ENCODE measurements around the gene NUDT14. TPM values are rescaled to one million over a fixed set of nuclear protein-coding genes. Genes with fewer than 3 reads are reported as not detected.

NUDT14 gene
- total RNA-seq, 1 donor from 2014 or later = 44.8 TPM

DNA sequence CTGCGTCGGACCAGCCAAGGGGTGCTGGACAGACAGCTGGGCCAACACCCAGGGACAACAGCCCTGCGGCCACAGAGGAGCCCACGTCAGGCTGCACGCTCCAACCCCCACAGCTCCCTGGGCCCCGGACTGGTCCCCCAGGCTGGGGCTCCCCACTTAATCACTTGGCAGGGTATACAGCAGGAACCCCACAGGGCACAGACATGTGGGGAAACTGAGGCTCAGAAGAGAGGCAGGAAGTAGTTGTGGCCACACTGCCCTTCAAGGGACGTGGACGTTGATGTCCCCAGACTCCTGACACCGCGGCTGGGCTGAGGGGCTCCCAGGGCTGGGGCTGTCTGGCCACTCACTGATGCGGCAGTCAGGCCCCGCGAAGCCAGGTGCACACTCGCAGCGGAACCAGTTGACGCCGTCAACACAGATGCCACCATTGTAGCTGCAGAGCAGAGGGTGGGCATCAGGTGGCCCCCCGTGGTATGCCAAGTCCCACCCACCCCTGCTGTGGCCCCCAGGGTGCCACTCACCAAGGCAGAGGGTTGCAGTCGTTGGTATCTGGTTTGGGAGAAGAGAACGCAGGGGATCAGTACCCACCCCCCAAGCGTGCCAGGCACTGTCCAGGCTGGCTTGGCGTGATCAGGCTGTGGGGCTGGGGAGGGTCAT is 34.0 kb downstream of the NUDT14 start:
- no peak for DNase-seq (ENCODE audit: low read depth, low spot score)

- no peak for DNase-seq (ENCODE audit: low read depth, low spot score)
Observed at GRCh38 chr14:105146181-105146975, 34.7 kb downstream of the NUDT14 start.

GRCh38 chr14:105145381-105146180 is 35.5 kb downstream of the NUDT14 start:
- DNase-seq (ENCODE audit: low read depth, low spot score) = no peak

- DNase-seq (ENCODE audit: low read depth, low spot score) = no peak
Observed at GRCh38 chr14:105144666-105145380, 36.3 kb downstream of the NUDT14 start.

DNA sequence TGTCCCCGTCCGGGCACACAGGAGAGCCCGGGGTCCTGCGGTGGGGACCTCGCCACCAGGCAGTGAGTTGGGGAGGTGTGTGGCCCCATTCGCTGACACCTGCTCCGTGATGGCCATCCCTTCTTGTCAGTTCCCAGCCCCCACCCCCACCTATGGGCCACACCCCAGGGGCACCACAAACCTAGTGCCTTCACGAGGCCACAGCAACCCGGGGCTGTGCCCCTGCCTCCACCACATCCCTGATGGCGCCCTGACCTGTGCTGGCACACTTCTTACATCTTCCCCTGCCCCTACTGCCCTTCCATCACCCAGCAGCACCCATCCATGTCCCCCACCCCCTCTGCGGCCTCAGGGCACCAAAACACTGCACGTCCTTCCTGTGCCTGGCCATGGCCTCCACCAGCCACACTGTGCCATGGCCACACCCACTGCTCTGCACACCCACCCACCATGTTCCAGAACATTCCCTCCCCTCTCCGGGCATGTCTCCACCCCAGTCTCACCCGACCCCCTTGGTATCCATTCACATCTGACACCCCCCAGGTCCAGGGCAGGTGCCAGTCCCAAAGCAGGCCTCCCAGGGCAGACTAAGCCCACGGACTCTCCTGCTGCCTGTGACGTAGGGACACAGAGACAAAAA is 37.0 kb downstream of the NUDT14 start:
- no peak for DNase-seq (ENCODE audit: low read depth, low spot score)

DNA sequence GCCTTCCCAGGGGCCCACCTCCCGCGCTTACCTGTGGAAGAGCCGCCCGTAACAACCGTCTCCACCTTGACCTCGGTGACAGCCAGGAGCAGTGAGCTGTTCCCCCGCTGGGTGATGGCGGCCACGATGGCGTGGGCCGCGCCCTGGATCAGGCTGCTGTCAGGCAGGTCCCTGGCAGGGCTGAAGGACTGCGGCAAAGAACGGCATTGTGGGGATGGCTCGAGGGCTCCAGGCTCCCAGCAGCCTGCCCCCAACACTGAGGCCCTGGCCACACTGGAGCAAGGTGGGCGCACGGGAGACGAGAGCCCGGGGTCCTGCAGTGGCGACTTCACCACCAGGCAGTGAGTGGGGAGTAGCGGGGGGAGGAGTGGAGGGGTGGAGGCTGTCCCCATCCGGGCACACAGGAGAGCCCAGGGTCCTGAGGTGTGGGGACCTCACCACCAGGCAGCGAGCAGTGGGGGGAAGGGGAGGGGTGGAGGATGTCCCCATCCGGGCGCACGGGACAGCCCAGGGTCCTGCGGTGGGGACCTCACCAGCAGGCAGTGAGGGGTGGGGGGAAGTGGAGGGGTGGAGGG is 37.6 kb downstream of the NUDT14 start:
- no peak for DNase-seq (ENCODE audit: low read depth, low spot score)

DNA sequence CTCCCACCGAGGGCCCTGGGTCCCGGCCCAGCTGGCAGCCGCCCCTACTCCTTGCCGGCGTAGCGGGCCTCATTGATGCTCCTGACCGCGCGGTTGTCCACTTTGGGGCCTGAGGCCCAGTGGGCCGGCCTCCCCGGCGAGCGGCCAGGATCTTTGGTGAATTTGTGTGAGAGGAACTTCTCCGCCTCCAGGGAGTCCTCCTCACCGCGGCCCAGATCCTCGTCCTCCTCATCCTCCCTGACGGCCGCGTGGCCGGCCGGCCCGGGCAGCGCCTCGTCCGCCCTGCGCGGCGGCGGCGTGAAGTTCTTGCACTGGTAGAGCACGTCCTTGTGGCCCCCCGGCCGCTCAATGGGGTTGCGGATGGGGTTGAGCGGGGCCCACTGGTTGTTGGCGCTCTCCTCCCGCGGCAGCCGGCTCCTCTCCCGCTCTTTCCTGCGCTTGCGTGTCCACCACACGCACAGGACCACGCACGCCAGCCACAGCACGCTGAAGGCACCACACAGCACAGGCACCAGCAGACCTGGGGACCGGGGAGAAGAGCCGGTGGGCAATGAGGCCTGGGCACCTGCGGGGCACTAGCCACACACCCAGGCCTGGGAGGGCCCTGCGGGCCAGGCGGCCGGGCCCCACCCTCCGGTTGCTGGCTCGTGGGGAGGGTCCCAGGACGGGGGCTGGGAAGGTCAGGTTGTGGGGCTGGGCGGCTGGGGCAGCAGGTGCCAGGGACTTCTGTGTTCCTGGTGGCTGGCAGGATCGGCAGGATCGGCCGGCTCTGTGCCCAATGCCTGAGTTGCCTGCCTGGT is 38.3 kb downstream of the NUDT14 start:
- DNase-seq (ENCODE audit: low read depth, low spot score) = no peak

DNA sequence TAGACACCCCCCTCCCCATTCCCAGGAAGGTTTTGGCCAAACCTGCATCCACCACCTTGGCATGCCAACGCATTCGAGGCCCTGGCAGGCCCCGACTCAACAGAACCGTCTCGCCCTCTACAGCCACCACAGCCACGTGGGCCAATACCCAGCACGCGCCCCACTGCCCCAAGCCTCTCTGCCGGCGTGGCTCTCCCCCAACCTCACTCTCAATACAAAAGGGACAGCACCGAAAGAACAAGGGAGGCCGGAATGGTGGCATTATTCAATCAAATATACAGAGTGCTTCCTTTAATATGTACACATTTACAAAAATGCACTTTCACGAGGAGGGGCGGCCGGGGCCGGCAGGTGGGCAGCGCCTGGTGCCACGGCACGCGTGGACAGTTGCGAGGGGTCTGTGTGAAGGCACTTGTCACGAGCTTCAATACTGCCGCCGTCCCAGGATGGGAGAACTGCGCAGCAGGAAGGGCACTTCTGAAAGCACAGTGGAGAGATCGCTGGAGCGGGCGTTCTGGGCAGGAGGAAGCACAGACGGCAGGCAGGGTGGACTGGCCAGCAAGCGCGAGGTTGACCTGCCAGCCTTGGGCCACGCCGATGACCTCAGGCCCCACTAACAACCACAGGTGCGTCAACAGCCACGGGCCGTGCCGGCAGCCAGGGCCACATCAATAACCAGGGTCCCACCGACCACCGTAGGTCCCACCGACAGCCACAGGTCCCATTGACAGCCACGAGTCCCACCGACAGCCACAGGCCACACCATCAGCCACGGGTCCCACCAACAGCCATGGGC is 39.4 kb downstream of the NUDT14 start:
- DNase-seq (ENCODE audit: low read depth, low spot score) = no peak

DNA sequence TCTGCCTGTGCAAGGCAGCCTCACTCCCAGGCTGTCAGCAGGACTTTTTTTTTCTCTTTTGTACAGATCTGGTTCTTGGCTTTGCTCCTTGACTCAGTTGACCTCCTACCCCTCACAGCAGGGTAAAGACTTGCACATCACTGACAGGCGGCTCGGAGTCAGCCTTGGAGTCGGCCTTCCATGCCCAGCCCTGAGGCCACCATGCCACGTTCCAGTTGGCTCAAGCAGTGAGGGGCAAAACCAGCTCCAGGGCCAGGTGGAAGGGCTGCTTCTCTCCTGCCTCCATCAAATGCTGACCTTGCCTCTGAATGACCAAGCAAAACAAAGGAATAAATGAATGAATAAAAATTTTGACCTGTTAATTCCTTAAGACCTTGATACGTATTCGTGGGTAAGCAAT is 40.1 kb downstream of the NUDT14 start:
- DNase-seq (ENCODE audit: low read depth, low spot score) = no peak

GRCh38 chr14:105140581-105140980 is 40.5 kb downstream of the NUDT14 start:
- no peak for DNase-seq (ENCODE audit: low read depth, low spot score)

DNA sequence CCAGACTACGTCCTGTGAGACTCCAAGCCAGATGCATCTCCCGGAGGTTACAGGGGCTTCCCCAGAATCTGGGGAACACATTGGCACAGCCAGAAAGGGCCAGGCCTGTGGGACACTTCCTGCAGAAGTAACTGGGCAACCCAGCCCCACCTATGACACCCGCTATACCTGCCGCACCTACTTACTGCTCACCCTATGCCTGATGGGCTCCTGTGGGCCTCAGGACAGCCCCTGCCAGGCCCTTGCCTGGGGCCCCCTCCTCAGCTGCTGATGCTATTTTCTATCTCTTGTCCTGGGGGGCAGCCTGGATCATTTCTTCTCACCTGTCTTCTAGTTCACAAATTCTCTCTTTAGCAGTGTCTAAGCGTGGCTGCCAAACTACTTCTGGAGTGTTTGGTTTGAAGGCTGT is 41.3 kb downstream of the NUDT14 start:
- DNase-seq (ENCODE audit: low read depth, low spot score) = no peak

DNA sequence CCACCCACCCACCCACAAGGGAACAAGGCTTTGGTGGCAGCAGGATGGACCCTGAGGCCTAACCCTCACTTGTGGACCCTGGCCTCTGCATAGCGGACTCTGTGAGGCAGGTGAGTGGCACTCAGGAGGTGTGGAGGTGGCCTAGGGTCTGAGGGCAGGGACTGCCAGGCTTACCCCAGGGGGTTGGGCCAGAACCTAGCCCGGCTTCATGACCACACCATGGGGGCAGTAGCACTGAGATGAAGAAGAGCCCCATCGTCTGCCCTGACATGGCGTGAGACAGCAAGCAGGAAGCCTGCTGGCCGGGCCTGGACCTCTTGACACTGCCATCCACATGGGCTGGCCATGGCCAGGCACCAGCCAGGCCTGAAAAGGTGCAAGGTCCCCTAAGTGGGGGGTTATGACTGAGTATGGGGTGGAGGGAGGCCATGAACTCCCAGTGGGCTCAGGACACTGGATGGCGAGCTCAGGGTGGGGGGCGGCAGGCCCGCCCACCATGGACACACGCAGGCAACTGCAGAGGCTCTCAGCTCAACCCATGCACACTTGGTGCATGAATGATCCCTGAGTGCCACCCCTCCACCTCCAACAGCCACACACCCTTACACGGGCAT is 41.8 kb downstream of the NUDT14 start:
- DNase-seq (ENCODE audit: low read depth, low spot score) = no peak

- no peak for DNase-seq (ENCODE audit: low read depth, low spot score)
Observed at GRCh38 chr14:105138551-105139111, 42.5 kb downstream of the NUDT14 start.

GRCh38 chr14:105138021-105138541 is 43.0 kb downstream of the NUDT14 start:
- DNase-seq (ENCODE audit: low read depth, low spot score) = no peak

DNA sequence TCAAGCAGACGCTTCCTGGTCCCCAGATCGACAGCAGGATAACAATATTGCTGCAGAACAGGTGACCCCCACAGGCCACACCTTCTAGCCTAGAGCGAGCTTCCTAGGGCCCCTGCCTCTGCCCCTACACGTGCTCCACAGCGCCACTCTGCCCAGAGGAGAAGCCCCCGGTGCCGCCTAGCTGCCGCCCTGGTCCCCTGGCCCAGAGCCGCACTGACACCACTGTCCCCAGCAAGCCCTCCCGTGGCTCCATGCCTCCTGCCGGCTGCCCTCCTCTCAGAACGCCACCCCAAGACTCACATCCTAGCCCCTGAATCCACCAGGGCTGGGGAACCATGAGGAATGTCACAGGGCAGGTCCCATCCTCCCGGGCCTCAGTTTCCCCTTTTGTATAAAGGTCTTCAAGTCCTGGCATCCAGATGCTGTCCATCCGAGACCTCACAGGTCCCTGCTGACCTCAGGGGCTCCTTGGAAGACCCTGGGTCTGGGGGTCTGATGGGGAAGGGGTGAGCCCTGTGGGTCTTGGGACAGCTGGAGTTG is 43.6 kb downstream of the NUDT14 start:
- no peak for DNase-seq (ENCODE audit: low read depth, low spot score)

- DNase-seq (ENCODE audit: low read depth, low spot score) = no peak
Observed at GRCh38 chr14:105136401-105137322, 44.5 kb downstream of the NUDT14 start.

All from pulmonary artery endothelial cell (primary cell).